HFFc6 (cell line): ENCODE results near the gene DARS2. TPM values are rescaled to one million over a fixed set of nuclear protein-coding genes. Genes with fewer than 3 reads are reported as not detected.
"Not testable (repeated sequence)": the region's sequence is repeated elsewhere in the genome, so short reads cannot be mapped to it uniquely, and the experiment has no call there.

Source experiments
- DNase-seq: peaks from one replicate; pipeline ENCODE4 v3.0.0-alpha.2; 2018
- H3K27ac Mint-ChIP-seq: 2 replicates; pipeline ENCODE4 v1.8.0; 2020; ENCODE audit warnings: mild to moderate bottlenecking, mixed read lengths
- H3K27me3 Mint-ChIP-seq: 2 replicates; pipeline ENCODE4 v1.8.0; 2021; ENCODE audit warnings: mild to moderate bottlenecking, moderate library complexity, mixed read lengths; ENCODE audit not compliant: insufficient read depth
- H3K36me3 Mint-ChIP-seq: 2 replicates; pipeline ENCODE4 v1.8.0; 2021; ENCODE audit warnings: low read depth, mixed read lengths
- H3K4me1 Mint-ChIP-seq: 2 replicates; pipeline ENCODE4 v1.8.0; 2020; ENCODE audit warnings: low read depth, mixed read lengths
- H3K4me3 Mint-ChIP-seq: 2 replicates; pipeline ENCODE4 v1.8.0; 2020; ENCODE audit warnings: mild to moderate bottlenecking, moderate library complexity, mixed read lengths
- H3K9me3 Mint-ChIP-seq: 2 replicates; pipeline ENCODE4 v1.8.0; 2020; ENCODE audit warnings: mild to moderate bottlenecking, mixed read lengths
- CTCF ChIP-seq: fragments of 200-600 bp; sonication (generic); IDR thresholded peaks from 2 replicates; pipeline ENCODE4 v1.5.0; 2021; ENCODE audit warnings: antibody characterized with exemption, mild to moderate bottlenecking
- total RNA-seq, 6 experiments: library from RNA; stranded (reverse); fragmentation: NEBNext Ultra II Directional; extraction: Animal tissue kit (Norgen Biotek cat#: 25700); gene quantifications; 2 replicates in 1 of 6; 3 replicates in 5 of 6; pipeline ENCODE4 v1.2.3, GENCODE V29; 2021

Gene DARS2
- total RNA-seq, 6 experiments from 2014 or later, result 20.5 to 28.9 (median 26.1) TPM

DNA sequence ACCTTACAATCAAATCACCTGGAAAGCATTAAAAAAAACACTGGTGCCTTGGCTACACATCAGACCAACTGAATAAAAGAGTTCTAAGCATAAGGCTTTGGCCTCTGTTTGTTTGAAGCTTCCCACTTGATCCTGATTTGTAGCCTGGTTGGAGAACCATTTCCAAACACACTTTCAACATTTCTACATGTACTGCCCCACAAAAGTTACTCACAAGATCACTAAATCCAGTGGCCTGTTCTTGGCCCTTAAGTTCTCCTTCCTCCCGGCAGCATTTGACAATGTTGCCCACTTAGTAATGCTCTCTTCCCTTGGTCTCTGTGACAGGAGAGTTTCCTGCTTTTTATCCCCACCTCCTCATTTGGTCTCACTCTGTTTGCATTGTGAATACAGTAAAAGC is 31.5 kb downstream of the DARS2 start:
- Mint-ChIP-seq H3K4me3 (peak overlapping the region; percentile 27; the same call in 1 of the 2 replicates), H3K9me3 (no peaks in the 10 kb centered on the region), H3K27ac (peak overlapping the region; percentile 56), H3K27me3 (peaks cover 3% of the 10 kb centered on the region), H3K36me3 (peaks cover 35% of the 10 kb centered on the region), H3K4me1 (peaks cover 54% of the 10 kb centered on the region)
- DNase-seq, result no peak
- no peak for TF ChIP-seq CTCF

DNA sequence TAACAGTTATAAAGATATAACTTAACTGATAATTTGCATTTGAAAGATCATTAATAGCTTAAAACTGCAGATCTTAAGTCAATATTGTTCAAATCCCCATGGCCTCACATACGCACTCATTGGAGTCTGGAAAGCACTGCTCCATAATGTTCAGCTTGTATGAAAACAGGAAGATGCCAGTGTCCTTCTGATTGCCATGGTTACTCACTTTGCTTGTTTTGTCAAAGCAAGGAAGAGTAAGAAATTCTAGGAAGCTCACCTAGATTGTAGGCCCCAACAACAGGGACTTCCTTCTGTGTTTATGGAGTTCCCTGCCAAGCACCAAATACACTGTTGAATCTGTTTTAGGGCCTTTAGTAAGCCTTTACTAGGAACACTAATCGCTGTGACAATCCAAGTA is 32.4 kb downstream of the DARS2 start:
- H3K36me3 Mint-ChIP-seq, result peaks cover 33% of the 10 kb centered on the region
- H3K9me3 Mint-ChIP-seq, result no peaks in the 10 kb centered on the region
- DNase-seq, result no peak
- no peak overlapping the region for H3K4me3 Mint-ChIP-seq
- H3K27ac Mint-ChIP-seq, result peak overlapping the region; percentile 56
- no peak for TF ChIP-seq CTCF
- H3K4me1 Mint-ChIP-seq, result peaks cover 46% of the 10 kb centered on the region
- peaks cover 3% of the 10 kb centered on the region for H3K27me3 Mint-ChIP-seq

- H3K4me1 Mint-ChIP-seq, result peaks cover 41% of the 10 kb centered on the region
- DNase-seq, result no peak
- peak overlapping the region; percentile 56 for H3K27ac Mint-ChIP-seq
- no peak overlapping the region for H3K4me3 Mint-ChIP-seq
- peaks cover 3% of the 10 kb centered on the region for H3K27me3 Mint-ChIP-seq
- no peaks in the 10 kb centered on the region for H3K9me3 Mint-ChIP-seq
- peaks cover 32% of the 10 kb centered on the region for H3K36me3 Mint-ChIP-seq
- TF ChIP-seq CTCF, result no peak
Measured at GRCh38 chr1:173857363-173857917, 33.0 kb downstream of the DARS2 start.

GRCh38 chr1:173859547-173859946 is 35.1 kb downstream of the DARS2 start:
- not testable (repeated sequence) for DNase-seq, H3K9me3 Mint-ChIP-seq, H3K4me3 Mint-ChIP-seq, H3K27ac Mint-ChIP-seq
- Mint-ChIP-seq H3K27me3 (peaks cover 12% of the 10 kb centered on the region), H3K36me3 (peaks cover 39% of the 10 kb centered on the region), H3K4me1 (peaks cover 37% of the 10 kb centered on the region)

DNA sequence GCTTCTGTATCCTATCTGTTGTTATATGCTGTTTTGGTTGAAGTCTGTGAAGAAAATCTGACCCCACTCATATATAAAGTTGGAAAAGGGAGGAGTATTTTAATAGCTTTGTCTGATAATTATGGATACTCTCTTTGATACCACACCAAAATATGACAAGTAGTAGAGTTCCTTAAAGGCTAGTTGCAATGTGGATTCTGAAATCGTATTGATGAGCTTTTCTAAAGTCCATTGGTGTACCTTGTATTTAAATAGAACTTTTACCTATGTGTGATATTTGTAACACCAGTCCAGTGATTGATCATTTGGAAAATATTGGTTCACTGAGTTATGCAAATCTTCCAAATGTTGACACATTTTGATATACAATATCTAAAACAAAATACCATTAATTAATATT is 35.6 kb downstream of the DARS2 start:
- Mint-ChIP-seq H3K9me3 (no peaks in the 10 kb centered on the region), H3K27ac (no peak overlapping the region), H3K36me3 (peaks cover 41% of the 10 kb centered on the region), H3K4me3 (no peak overlapping the region), H3K27me3 (peaks cover 12% of the 10 kb centered on the region), H3K4me1 (peaks cover 43% of the 10 kb centered on the region)
- TF ChIP-seq CTCF, result no peak
- no peak for DNase-seq

- H3K27me3 Mint-ChIP-seq, result peaks cover 19% of the 10 kb centered on the region
- no peak for DNase-seq
- no peak for TF ChIP-seq CTCF
- peaks cover 6% of the 10 kb centered on the region; the same call in 1 of the 2 replicates for H3K9me3 Mint-ChIP-seq
- H3K4me1 Mint-ChIP-seq, result peaks cover 48% of the 10 kb centered on the region
- peak overlapping the region; percentile 97 for H3K27ac Mint-ChIP-seq
- peaks cover 50% of the 10 kb centered on the region for H3K36me3 Mint-ChIP-seq
- peak overlapping the region; percentile 41; the same call in 1 of the 2 replicates for H3K4me3 Mint-ChIP-seq
Measured at GRCh38 chr1:173861731-173862145, 37.3 kb downstream of the DARS2 start.

GRCh38 chr1:173862146-173862768 is 37.8 kb downstream of the DARS2 start:
- peak overlapping the region; percentile 41; the same call in 1 of the 2 replicates for H3K4me3 Mint-ChIP-seq
- peaks cover 10% of the 10 kb centered on the region; the same call in 1 of the 2 replicates for H3K9me3 Mint-ChIP-seq
- H3K36me3 Mint-ChIP-seq, result peaks cover 55% of the 10 kb centered on the region
- DNase-seq, result not testable (repeated sequence)
- peaks cover 43% of the 10 kb centered on the region for H3K4me1 Mint-ChIP-seq
- peaks cover 22% of the 10 kb centered on the region for H3K27me3 Mint-ChIP-seq
- peak overlapping the region; percentile 97 for H3K27ac Mint-ChIP-seq
